ENCODE measurements around the gene SLC10A7.

SLC10A7 gene

GRCh38 chr4:146349306-146349705 lies 172.4 kb downstream of the SLC10A7 start:
- H3K27me3 Mint-ChIP-seq (ENCODE audit: low read depth, poor library complexity) = peaks cover 2% of the 10 kb centered on the region
- no peaks in the 10 kb centered on the region for H3K36me3 Mint-ChIP-seq (ENCODE audit: low read depth)
- no peaks in the 10 kb centered on the region for H3K4me1 Mint-ChIP-seq
- no peak for TF ChIP-seq CTCF (IDR thresholded peaks at IDR 0.05)
- peak overlapping the region; percentile 70 for H3K4me3 Mint-ChIP-seq
- DNase-seq = no peak
- H3K9me3 Mint-ChIP-seq = peaks cover 5% of the 10 kb centered on the region
- H3K27ac Mint-ChIP-seq = no peak overlapping the region

- Mint-ChIP-seq H3K36me3 (ENCODE audit: low read depth) (no peaks in the 10 kb centered on the region), H3K27ac (no peak overlapping the region), H3K4me3 (no peak overlapping the region), H3K4me1 (peaks cover 4% of the 10 kb centered on the region), H3K9me3 (peaks cover 5% of the 10 kb centered on the region), H3K27me3 (ENCODE audit: low read depth, poor library complexity) (peaks cover 2% of the 10 kb centered on the region)
- DNase-seq = no peak
- no peak for TF ChIP-seq CTCF (IDR thresholded peaks at IDR 0.05)
Observed at GRCh38 chr4:146347822-146348221, 173.9 kb downstream of the SLC10A7 start.

GRCh38 chr4:146346276-146346675 lies 175.5 kb downstream of the SLC10A7 start:
- H3K4me1 Mint-ChIP-seq = peaks cover 4% of the 10 kb centered on the region
- peaks cover 1% of the 10 kb centered on the region for H3K27me3 Mint-ChIP-seq (ENCODE audit: low read depth, poor library complexity)
- TF ChIP-seq CTCF (IDR thresholded peaks at IDR 0.05) = no peak
- DNase-seq = no peak
- no peak overlapping the region for H3K27ac Mint-ChIP-seq
- H3K36me3 Mint-ChIP-seq (ENCODE audit: low read depth) = no peaks in the 10 kb centered on the region
- H3K9me3 Mint-ChIP-seq = peaks cover 3% of the 10 kb centered on the region
- no peak overlapping the region for H3K4me3 Mint-ChIP-seq

- peaks cover 4% of the 10 kb centered on the region for H3K4me1 Mint-ChIP-seq
- H3K27ac Mint-ChIP-seq = no peak overlapping the region
- H3K9me3 Mint-ChIP-seq = no peaks in the 10 kb centered on the region
- TF ChIP-seq CTCF (IDR thresholded peaks at IDR 0.05) = no peak
- no peak overlapping the region for H3K4me3 Mint-ChIP-seq
- peaks cover 6% of the 10 kb centered on the region for H3K27me3 Mint-ChIP-seq (ENCODE audit: low read depth, poor library complexity)
- no peak for DNase-seq
- no peaks in the 10 kb centered on the region for H3K36me3 Mint-ChIP-seq (ENCODE audit: low read depth)
Observed at GRCh38 chr4:146343776-146344175, 178.0 kb downstream of the SLC10A7 start.

- no peak overlapping the region for H3K4me3 Mint-ChIP-seq
- peaks cover 6% of the 10 kb centered on the region for H3K27me3 Mint-ChIP-seq (ENCODE audit: low read depth, poor library complexity)
- DNase-seq = no peak
- peaks cover 4% of the 10 kb centered on the region for H3K4me1 Mint-ChIP-seq
- H3K36me3 Mint-ChIP-seq (ENCODE audit: low read depth) = no peaks in the 10 kb centered on the region
- no peak overlapping the region for H3K27ac Mint-ChIP-seq
- H3K9me3 Mint-ChIP-seq = no peaks in the 10 kb centered on the region
- TF ChIP-seq CTCF (IDR thresholded peaks at IDR 0.05) = no peak
Observed at GRCh38 chr4:146343199-146343598, 178.5 kb downstream of the SLC10A7 start.

GRCh38 chr4:146342600-146343192 lies 179.0 kb downstream of the SLC10A7 start:
- no peaks in the 10 kb centered on the region for H3K36me3 Mint-ChIP-seq (ENCODE audit: low read depth)
- H3K27me3 Mint-ChIP-seq (ENCODE audit: low read depth, poor library complexity) = peaks cover 6% of the 10 kb centered on the region
- H3K4me3 Mint-ChIP-seq = no peak overlapping the region
- no peaks in the 10 kb centered on the region for H3K9me3 Mint-ChIP-seq
- peak; percentile 5 for DNase-seq
- H3K4me1 Mint-ChIP-seq = peaks cover 4% of the 10 kb centered on the region
- H3K27ac Mint-ChIP-seq = no peak overlapping the region
- peak; percentile 68 for TF ChIP-seq CTCF (IDR thresholded peaks at IDR 0.05)
